Prostate gland (tissue), 2 donors: ENCODE results near the gene B3GNT2.

Experiments used
- POLR2A ChIP-seq: fragments of 450-650 bp; IDR thresholded peaks from one replicate; pipeline ENCODE4 v1.6.1; 2016; ENCODE audit warnings: antibody characterized with exemption, mild to moderate bottlenecking
- POLR2AphosphoS5 ChIP-seq: sonication (generic); formaldehyde crosslinking; IDR thresholded peaks from one replicate; pipeline ENCODE4 v1.6.1; 2017; ENCODE audit warnings: antibody characterized with exemption
- TF ChIP-seq, protein P1 (sequence below), 4 experiments: fragments of 200-600 bp in 2 of 4; fragments of 450-650 bp in 2 of 4; sonication (generic) in 2 of 4; IDR thresholded peaks; 1 replicate in 3 of 4; 2 replicates in 1 of 4; pipeline ENCODE4 v1.5.1; 2016 to 2019; ENCODE audit warnings: antibody characterized with exemption in 4 of 4, mild to moderate bottlenecking in 2 of 4, moderate library complexity in 2 of 4

DNA sequence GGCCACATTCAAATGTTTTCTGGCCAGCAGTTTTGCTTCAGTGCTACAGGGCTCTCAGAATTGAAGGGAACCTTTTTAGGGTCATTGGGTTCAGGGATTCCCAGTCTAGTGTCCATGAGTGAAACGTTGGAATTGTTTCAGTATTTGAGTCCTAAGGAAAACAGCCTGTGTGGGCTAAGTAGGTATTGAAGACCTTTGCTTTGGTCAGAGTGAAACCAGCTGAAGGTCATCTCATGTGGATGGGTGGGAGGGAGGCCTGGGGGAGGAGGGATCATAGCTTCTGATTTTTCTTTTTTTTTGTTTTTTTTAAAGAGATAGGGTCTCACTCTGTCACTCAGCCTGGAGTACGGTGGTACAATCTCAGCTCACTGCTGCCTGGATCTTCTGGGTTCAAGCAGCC is 20.2 kb downstream of the B3GNT2 start:
- TF ChIP-seq POLR2A (no peak), POLR2AphosphoS5 (no peak)
- TF ChIP-seq, protein P1, sequence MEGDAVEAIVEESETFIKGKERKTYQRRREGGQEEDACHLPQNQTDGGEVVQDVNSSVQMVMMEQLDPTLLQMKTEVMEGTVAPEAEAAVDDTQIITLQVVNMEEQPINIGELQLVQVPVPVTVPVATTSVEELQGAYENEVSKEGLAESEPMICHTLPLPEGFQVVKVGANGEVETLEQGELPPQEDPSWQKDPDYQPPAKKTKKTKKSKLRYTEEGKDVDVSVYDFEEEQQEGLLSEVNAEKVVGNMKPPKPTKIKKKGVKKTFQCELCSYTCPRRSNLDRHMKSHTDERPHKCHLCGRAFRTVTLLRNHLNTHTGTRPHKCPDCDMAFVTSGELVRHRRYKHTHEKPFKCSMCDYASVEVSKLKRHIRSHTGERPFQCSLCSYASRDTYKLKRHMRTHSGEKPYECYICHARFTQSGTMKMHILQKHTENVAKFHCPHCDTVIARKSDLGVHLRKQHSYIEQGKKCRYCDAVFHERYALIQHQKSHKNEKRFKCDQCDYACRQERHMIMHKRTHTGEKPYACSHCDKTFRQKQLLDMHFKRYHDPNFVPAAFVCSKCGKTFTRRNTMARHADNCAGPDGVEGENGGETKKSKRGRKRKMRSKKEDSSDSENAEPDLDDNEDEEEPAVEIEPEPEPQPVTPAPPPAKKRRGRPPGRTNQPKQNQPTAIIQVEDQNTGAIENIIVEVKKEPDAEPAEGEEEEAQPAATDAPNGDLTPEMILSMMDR (IDR thresholded peaks at IDR 0.05), result no peak
